CD4-positive, alpha-beta T cell treated with Interferon gamma for 1 hour (primary cell): ENCODE results near the gene LRRC75B.
A peak's percentile ranks its signal among the peaks of the same experiment; 100 is the strongest.

Experiments used
- DNase-seq: peaks from one replicate; pipeline ENCODE4 v3.0.0-alpha.2; 2020

LRRC75B gene

GRCh38 chr22:24584871-24585411, 7.9 kb downstream of the LRRC75B start:
- DNase-seq, result no peak

GRCh38 chr22:24584166-24584790, 8.6 kb downstream of the LRRC75B start:
- DNase-seq, result no peak

- no peak for DNase-seq
Observed at GRCh38 chr22:24583221-24584165, 9.4 kb downstream of the LRRC75B start.

- no peak for DNase-seq
Observed at GRCh38 chr22:24582056-24582814, 10.6 kb downstream of the LRRC75B start.

GRCh38 chr22:24580276-24580675, 12.6 kb downstream of the LRRC75B start:
- DNase-seq, result no peak

DNA sequence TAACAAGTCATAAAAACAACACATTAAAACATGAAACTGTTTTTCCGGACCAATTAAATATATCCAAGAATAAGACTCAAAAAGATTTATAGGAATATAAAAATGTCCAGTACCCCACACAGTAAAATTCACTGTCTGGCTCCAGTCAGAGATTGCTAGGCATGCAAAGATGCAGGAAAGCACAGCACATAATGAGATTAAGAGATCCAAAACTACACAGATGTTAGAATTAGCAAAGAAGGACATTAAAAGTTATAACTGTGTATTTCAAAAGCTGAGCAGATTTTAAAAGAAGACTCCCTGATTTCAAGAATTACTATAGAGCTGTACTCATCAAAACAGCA, 13.6 kb downstream of the LRRC75B start:
- DNase-seq, result no peak

DNA sequence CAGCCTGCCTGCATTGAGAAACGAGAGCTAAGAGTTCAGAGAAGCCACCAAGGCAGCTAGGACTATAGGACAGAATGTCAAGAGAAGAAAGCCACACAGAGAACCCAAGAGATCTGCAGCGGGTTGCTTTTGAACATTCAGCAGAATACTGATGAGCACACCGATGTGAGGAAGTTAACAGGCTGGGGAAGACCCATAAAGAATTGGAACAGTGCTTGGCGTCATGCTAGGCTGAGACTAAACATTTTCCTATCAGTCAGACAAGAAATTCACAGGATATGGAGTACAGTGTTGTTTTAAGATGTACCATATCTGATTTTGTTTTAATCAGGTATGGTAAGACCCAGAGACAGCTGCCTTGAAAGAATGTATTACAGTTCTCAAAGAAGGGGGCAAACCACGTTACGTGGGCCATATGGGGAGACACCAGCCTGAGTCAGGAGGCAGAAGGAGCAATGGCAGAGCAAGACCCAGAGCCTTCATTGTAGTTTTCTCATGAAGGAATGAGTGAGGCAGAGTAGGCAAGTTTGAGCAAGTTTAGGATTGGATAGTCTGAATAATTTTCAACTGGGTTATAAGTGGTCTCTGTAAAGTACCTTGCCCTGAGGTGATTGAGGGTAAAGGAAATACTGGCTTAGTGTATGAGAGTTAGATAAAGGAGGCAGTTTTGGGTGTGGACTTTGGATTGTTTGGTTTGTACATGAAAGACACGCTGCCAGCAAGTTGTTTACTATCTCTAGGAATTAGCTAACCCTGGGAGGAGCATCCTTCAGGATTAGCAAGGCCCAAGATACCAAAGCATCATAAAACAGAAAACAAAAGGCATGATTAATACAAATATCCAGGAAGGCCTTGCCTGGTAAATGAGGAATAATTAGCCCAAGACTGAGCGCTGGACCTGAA, 14.3 kb downstream of the LRRC75B start:
- no peak for DNase-seq

GRCh38 chr22:24576778-24577177, 16.1 kb downstream of the LRRC75B start:
- no peak for DNase-seq

DNA sequence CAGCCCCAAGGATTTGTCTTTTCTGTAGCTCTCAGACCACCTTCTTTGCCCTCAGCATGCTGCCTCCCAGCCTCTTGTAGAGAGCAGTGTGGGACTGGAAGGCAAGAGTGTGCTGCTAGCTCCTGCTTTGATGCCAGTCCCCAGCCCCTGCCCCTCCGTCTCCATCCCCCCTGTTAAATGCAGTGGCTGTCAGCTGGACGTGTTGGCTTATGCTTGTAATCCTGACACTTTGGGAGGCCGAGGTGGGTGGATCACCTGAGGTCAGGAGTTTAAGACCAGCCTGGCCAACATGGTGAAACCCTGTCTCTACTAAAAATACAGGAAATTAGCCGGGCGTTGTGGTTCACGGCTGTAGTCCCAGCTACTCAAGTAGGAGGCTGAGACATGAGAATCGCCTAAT, 21.6 kb downstream of the LRRC75B start:
- no peak for DNase-seq

- no peak for DNase-seq
Observed at GRCh38 chr22:24567668-24568067, 25.2 kb downstream of the LRRC75B start.

GRCh38 chr22:24566899-24567511, 25.9 kb downstream of the LRRC75B start:
- no peak for DNase-seq

DNA sequence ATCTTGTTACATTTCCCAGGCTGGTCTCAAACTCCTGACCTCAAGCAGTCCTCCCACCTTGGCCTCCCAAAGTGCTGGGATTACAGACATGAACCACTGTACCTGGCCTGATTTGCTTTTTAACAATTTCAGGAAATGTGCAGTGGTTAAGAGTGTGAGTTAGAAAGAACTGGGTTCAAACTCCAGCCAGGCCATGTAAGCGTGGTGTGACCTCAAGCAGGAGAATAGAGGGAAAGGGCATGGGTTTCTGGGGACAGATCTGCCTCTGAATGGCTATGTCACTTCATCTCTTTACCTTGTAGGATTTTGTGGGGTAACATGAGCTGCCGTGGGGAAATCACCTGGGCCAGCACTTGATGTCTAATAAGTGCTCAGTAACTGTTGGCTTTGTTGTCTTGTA, 27.8 kb downstream of the LRRC75B start:
- DNase-seq, result no peak

GRCh38 chr22:24564376-24565058, 28.4 kb downstream of the LRRC75B start:
- DNase-seq, result no peak

DNA sequence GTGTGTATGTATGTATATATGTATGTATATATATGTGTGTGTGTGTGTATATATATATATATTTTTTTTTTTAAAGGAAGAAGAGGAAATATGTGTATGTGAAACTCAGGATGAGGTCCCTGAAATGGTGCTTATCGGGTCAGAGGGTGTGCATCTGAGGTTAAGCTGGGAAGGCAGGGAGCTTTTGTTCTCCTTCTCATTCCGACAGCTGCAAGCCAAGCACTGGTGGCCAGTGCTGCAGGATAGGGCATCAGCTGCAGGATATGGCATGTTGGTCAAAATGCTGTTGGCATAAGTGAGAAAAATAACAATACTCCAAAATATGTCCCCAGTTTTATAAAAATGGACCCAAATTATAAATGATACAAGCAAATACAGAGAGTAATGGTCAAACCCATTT, 29.6 kb downstream of the LRRC75B start:
- DNase-seq, result no peak

GRCh38 chr22:24559471-24559870, 33.4 kb downstream of the LRRC75B start:
- DNase-seq, result no peak

DNA sequence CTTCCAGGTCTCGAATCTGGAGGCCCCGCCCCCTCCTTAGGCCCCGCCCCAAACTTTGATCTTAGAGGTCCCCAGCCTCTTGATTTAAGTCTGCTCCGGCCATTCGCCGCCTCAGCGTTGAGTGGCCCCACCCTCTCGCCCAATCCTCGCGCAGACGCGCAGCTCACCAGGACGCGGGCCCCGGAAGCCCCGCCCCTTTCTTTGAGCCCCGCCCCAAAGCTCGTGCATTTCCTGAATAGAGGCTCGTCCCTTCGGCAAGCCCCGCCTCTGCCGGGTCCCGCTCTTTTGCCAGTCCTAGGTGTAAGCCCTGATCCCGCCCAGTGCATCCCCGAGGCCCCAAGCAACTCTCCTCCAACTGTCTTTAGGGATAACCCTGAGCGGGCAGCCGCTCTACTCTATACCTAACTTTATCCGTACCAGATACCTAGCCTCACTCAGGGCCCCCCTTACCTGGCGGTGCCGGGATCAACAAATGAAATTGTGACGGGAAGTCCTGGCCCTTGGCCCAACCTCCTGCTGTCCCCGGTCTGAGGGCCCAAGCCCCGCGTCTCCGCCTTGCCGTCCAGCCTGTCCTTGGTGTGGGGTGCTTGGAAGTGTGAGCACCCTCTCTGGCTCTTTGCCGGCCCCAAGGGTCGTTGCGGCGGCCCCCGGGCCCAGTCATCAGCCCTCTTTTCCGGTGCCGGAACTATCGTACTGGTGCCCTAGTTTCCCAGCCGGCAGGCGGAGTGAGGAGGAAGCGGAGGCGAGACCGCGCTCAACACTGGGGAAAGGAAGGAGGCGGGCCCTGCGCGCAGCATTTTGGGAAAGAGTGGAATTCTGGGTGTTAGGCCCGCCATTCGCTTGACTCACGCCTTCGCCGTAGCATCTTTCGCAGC, 37.5 kb downstream of the LRRC75B start, which contains the start of gene SNRPD3:
Gene SNRPD3 (plus strand): TSS at position 835 of the 875 bp plus-strand sequence. CDS start 1,676 bp downstream, outside the sequence.
- DNase-seq, result peak; percentile 99

DNA sequence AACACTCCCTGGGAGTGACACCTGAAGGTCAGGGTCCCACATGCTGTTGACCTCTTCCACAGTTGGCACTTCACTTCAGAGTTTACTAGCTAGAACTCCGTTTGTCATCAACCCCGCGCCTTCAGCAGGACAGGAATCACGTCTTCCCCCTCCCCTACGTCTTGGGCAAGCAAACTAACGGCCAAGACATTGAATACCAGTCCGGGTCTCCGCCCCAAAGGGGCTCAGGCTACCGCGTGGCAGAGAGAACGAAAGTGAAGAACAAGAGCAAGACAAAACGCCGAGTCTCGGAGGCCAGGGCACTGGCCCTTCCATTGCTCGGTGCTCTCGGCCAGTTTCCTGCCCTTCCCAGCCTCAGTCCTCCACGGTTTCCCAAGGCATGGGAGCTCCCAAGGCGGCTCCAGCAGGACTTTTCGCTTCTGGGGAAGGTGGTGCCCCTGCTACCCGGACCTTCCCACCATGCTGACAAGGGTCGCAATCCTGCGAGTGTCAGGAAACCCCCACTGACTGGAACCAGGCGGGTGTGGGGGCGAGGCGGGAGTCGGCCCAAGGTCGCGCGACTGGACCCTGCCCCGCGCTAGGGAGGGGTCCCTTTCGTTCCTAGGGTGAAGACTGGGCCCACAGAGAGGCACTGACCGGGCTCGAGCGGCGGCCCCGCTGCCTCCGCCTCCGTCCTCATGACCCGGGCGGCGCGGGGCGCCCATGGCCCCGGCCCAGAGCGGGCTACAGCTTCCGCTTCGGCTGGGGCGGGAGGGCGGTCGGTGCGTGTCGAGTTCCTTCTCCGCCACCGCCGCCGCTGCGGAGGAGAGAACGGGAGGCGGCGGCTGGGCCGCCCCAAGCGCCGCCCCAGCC, 38.3 kb downstream of the LRRC75B start, which contains the start of gene GUCD1:
Gene GUCD1 (minus strand): TSS at position 826 of the 852 bp plus-strand sequence. CDS start 147 bp downstream, at position 679.
- peak; percentile 5 for DNase-seq

- no peak for DNase-seq
Observed at GRCh38 chr22:24553597-24554312, 39.1 kb downstream of the LRRC75B start.
